Esophagus muscularis mucosa (tissue), 4 donors: ENCODE results near the gene CHDH.

ENCODE experiments used
- EP300 ChIP-seq: sonication (generic); formaldehyde crosslinking; IDR thresholded peaks from one replicate; pipeline ENCODE4 v1.6.1; 2017; ENCODE audit warnings: antibody characterized with exemption
- POLR2A ChIP-seq: fragments of 450-650 bp; IDR thresholded peaks from one replicate; pipeline ENCODE4 v1.6.1; 2017; ENCODE audit warnings: antibody characterized with exemption, moderate library complexity, mild to moderate bottlenecking, low read depth
- POLR2AphosphoS5 ChIP-seq, 2 donors: sonication (generic); formaldehyde crosslinking; IDR thresholded peaks; one replicate each; pipeline ENCODE4 v1.6.1; 2017; ENCODE audit warnings: antibody characterized with exemption in 2 of 2
- TF ChIP-seq, protein P1 (sequence below), 3 experiments: fragments of 200-600 bp in 2 of 3; fragments of 450-650 bp in 1 of 3; sonication (generic) in 2 of 3; IDR thresholded peaks; one replicate each; pipeline ENCODE4 v1.5.1; 2017 to 2019; ENCODE audit warnings: antibody characterized with exemption in 3 of 3, mild to moderate bottlenecking in 2 of 3, moderate library complexity in 1 of 3

DNA sequence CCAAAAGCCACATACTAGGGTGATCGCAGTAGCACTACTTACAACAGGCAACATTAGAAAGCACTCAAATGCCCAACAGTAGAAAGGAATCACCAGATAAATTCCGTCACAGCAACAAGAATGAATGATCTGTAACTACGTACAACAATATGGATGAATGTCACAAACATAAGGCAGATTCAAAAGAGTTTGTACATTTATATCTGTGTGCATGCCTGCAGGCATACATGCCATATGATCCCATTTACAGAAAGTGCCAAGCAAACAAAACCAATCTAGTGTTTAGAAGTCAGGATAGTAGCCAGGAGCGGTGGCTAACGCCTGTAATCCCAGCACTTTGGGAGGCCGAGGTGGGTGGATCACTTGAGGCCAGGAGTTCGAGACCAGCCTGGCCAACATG, 3.7 kb upstream of the CHDH start:
- TF ChIP-seq, protein P1, sequence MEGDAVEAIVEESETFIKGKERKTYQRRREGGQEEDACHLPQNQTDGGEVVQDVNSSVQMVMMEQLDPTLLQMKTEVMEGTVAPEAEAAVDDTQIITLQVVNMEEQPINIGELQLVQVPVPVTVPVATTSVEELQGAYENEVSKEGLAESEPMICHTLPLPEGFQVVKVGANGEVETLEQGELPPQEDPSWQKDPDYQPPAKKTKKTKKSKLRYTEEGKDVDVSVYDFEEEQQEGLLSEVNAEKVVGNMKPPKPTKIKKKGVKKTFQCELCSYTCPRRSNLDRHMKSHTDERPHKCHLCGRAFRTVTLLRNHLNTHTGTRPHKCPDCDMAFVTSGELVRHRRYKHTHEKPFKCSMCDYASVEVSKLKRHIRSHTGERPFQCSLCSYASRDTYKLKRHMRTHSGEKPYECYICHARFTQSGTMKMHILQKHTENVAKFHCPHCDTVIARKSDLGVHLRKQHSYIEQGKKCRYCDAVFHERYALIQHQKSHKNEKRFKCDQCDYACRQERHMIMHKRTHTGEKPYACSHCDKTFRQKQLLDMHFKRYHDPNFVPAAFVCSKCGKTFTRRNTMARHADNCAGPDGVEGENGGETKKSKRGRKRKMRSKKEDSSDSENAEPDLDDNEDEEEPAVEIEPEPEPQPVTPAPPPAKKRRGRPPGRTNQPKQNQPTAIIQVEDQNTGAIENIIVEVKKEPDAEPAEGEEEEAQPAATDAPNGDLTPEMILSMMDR (IDR thresholded peaks at IDR 0.05): no peak
- TF ChIP-seq EP300: no peak
- no peak for TF ChIP-seq POLR2A
- TF ChIP-seq POLR2AphosphoS5 (IDR thresholded peaks at IDR 0.05): no peak
